Ishikawa (cell line): ENCODE data around the gene ESR2.

Experiments used
- CEBPB ChIP-seq: IDR thresholded peaks from 2 replicates; pipeline ENCODE4 v1.6.1; 2012
- CREB1 ChIP-seq: IDR thresholded peaks from 2 replicates; pipeline ENCODE4 v1.6.1; 2012; ENCODE audit warnings: low read depth
- EGR1 ChIP-seq: IDR thresholded peaks from 2 replicates; pipeline ENCODE4 v1.6.1; 2012
- EP300 ChIP-seq: IDR thresholded peaks from 2 replicates; pipeline ENCODE4 v1.6.1; 2012; ENCODE audit warnings: borderline replicate concordance
- FOXM1 ChIP-seq: IDR thresholded peaks from 2 replicates; pipeline ENCODE4 v1.6.1; 2012; ENCODE audit warnings: low read depth, borderline replicate concordance
- NFIC ChIP-seq: IDR thresholded peaks from 2 replicates; pipeline ENCODE4 v1.6.1; 2012
- RAD21 ChIP-seq: IDR thresholded peaks from 2 replicates; pipeline ENCODE4 v1.6.1; 2012; ENCODE audit warnings: low read depth
- TAF1 ChIP-seq: IDR thresholded peaks from 2 replicates; pipeline ENCODE4 v1.6.1; 2012; ENCODE audit warnings: low read depth, mild to moderate bottlenecking
- TCF12 ChIP-seq: IDR thresholded peaks from 2 replicates; pipeline ENCODE4 v1.6.1; 2012; ENCODE audit warnings: low read depth
- TEAD4 ChIP-seq: IDR thresholded peaks from 2 replicates; pipeline ENCODE4 v1.6.1; 2012
- TF ChIP-seq, protein P1 (sequence below): IDR thresholded peaks from 2 replicates; pipeline ENCODE4 v1.6.1; 2012; ENCODE audit warnings: low read depth, mild to moderate bottlenecking
- TF ChIP-seq, protein P2 (sequence below): IDR thresholded peaks from 2 replicates; pipeline ENCODE4 v1.6.1; 2012
- TF ChIP-seq, protein P3 (sequence below): IDR thresholded peaks from 2 replicates; pipeline ENCODE4 v1.6.1; 2012

DNA sequence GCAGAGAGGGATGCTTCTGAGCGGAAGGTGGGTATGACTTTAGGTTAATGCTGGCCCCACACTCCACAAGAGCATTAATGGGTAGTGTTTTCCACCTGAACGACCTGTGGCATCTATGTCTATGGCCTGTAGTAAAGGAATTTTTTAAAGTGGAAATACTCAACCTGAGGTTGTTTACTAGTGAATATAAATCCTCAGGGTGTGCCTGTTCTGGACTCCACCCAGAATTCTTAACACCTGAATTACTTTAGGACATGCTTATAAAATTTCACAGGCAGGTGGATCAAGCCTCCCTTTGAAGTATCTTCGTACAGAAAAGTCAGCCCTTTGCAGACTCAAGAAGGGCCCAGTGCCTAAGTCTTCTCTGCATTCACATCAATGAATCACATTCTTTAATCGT is 196.1 kb downstream of the ESR2 start:
- TF ChIP-seq RAD21 (no peak), EGR1 (no peak), CEBPB (no peak), NFIC (no peak), TAF1 (no peak), TCF12 (no peak), TEAD4 (no peak), FOXM1 (no peak), EP300 (no peak), CREB1 (no peak)
- TF ChIP-seq, protein P1, sequence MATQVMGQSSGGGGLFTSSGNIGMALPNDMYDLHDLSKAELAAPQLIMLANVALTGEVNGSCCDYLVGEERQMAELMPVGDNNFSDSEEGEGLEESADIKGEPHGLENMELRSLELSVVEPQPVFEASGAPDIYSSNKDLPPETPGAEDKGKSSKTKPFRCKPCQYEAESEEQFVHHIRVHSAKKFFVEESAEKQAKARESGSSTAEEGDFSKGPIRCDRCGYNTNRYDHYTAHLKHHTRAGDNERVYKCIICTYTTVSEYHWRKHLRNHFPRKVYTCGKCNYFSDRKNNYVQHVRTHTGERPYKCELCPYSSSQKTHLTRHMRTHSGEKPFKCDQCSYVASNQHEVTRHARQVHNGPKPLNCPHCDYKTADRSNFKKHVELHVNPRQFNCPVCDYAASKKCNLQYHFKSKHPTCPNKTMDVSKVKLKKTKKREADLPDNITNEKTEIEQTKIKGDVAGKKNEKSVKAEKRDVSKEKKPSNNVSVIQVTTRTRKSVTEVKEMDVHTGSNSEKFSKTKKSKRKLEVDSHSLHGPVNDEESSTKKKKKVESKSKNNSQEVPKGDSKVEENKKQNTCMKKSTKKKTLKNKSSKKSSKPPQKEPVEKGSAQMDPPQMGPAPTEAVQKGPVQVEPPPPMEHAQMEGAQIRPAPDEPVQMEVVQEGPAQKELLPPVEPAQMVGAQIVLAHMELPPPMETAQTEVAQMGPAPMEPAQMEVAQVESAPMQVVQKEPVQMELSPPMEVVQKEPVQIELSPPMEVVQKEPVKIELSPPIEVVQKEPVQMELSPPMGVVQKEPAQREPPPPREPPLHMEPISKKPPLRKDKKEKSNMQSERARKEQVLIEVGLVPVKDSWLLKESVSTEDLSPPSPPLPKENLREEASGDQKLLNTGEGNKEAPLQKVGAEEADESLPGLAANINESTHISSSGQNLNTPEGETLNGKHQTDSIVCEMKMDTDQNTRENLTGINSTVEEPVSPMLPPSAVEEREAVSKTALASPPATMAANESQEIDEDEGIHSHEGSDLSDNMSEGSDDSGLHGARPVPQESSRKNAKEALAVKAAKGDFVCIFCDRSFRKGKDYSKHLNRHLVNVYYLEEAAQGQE, result no peak
- TF ChIP-seq, protein P2, sequence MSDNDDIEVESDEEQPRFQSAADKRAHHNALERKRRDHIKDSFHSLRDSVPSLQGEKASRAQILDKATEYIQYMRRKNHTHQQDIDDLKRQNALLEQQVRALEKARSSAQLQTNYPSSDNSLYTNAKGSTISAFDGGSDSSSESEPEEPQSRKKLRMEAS, result no peak
- TF ChIP-seq, protein P3, sequence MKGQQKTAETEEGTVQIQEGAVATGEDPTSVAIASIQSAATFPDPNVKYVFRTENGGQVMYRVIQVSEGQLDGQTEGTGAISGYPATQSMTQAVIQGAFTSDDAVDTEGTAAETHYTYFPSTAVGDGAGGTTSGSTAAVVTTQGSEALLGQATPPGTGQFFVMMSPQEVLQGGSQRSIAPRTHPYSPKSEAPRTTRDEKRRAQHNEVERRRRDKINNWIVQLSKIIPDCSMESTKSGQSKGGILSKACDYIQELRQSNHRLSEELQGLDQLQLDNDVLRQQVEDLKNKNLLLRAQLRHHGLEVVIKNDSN, result no peak
